ENCODE measurements around the gene NFASC. TPM values are rescaled to one million over a fixed set of nuclear protein-coding genes. Genes with fewer than 3 reads are reported as not detected.
A peak's percentile ranks its signal among the peaks of the same experiment; 100 is the strongest.

Gene NFASC
- total RNA-seq, 4 donors from 2014 or later = 10.3 to 18.4 (median 10.9) TPM

GRCh38 chr1:204968135-204968534 lies 97.5 kb downstream of the NFASC start:
- DNase-seq (ENCODE audit: low spot score) = no peak

GRCh38 chr1:204968951-204969350 lies 98.3 kb downstream of the NFASC start:
- no peak for TF ChIP-seq CTCF (IDR thresholded peaks at IDR 0.05)
- DNase-seq (ENCODE audit: low spot score) (no peak), ATAC-seq (ENCODE audit: low FRiP score) (peak; percentile 20)

More at GRCh38 chr1:204968135-204968534, 97.5 kb downstream of the NFASC start:
- no peak for ATAC-seq (ENCODE audit: low FRiP score)
- no peak for TF ChIP-seq CTCF (IDR thresholded peaks at IDR 0.05)

GRCh38 chr1:204970937-204971336 lies 100.3 kb downstream of the NFASC start:
- no peak for TF ChIP-seq CTCF (IDR thresholded peaks at IDR 0.05)
- ATAC-seq (ENCODE audit: low FRiP score) = no peak
- DNase-seq (ENCODE audit: low spot score) = no peak

- no peak for ATAC-seq (ENCODE audit: low FRiP score)
- DNase-seq (ENCODE audit: low spot score) = no peak
- no peak for TF ChIP-seq CTCF (IDR thresholded peaks at IDR 0.05)
Measured at GRCh38 chr1:204971517-204972336, 101.1 kb downstream of the NFASC start.

GRCh38 chr1:204972426-204972825 lies 101.8 kb downstream of the NFASC start:
- ATAC-seq (ENCODE audit: low FRiP score) (no peak), DNase-seq (ENCODE audit: low spot score) (no peak)
- no peak for TF ChIP-seq CTCF (IDR thresholded peaks at IDR 0.05)

GRCh38 chr1:204973449-204973848 lies 102.8 kb downstream of the NFASC start:
- no peak for DNase-seq (ENCODE audit: low spot score)
- TF ChIP-seq CTCF (IDR thresholded peaks at IDR 0.05) = no peak
- ATAC-seq (ENCODE audit: low FRiP score) = no peak

GRCh38 chr1:204974327-204974726 lies 103.7 kb downstream of the NFASC start:
- TF ChIP-seq CTCF (IDR thresholded peaks at IDR 0.05) = no peak
- DNase-seq (ENCODE audit: low spot score) = no peak
- ATAC-seq (ENCODE audit: low FRiP score) = no peak
